HEK293 (cell line): Measurements from ENCODE around the gene GNAQ.

Source experiments
- CTCF ChIP-seq: fragments of 450-650 bp; formaldehyde crosslinking; IDR thresholded peaks from 2 replicates; pipeline ENCODE4 v1.5.1; 2016; ENCODE audit warnings: missing biosample characterization, missing genetic modification characterization
- YY1 ChIP-seq: fragments of 450-650 bp; formaldehyde crosslinking; IDR thresholded peaks from 2 replicates; pipeline ENCODE4 v1.5.1; 2018; ENCODE audit warnings: missing biosample characterization, missing genetic modification characterization
- ZNF140 ChIP-seq: fragments of 450-650 bp; formaldehyde crosslinking; IDR thresholded peaks from 2 replicates; pipeline ENCODE4 v1.5.1; 2016; ENCODE audit warnings: missing biosample characterization, missing genetic modification characterization
- ZNF23 ChIP-seq: fragments of 450-650 bp; formaldehyde crosslinking; IDR thresholded peaks from 2 replicates; pipeline ENCODE4 v1.5.1; 2016; ENCODE audit warnings: missing biosample characterization, missing genetic modification characterization, borderline replicate concordance
- ZNF580 ChIP-seq: fragments of 450-650 bp; formaldehyde crosslinking; IDR thresholded peaks from 2 replicates; pipeline ENCODE4 v1.5.1; 2016; ENCODE audit warnings: missing biosample characterization, missing genetic modification characterization
- ZNF76 ChIP-seq: fragments of 450-650 bp; formaldehyde crosslinking; IDR thresholded peaks from 2 replicates; pipeline ENCODE4; 2016; ENCODE audit warnings: low read depth, missing biosample characterization, missing genetic modification characterization, borderline replicate concordance
- TF ChIP-seq, protein P1 (sequence below): fragments of 450-650 bp; formaldehyde crosslinking; IDR thresholded peaks from 2 replicates; pipeline ENCODE4 v1.5.1; 2016; ENCODE audit warnings: missing biosample characterization, missing genetic modification characterization
- TF ChIP-seq, protein P2 (sequence below): fragments of 450-650 bp; formaldehyde crosslinking; IDR thresholded peaks from 2 replicates; pipeline ENCODE4 v1.5.1; 2016; ENCODE audit warnings: missing biosample characterization, missing genetic modification characterization, borderline replicate concordance
- TF ChIP-seq, protein P3 (sequence below): fragments of 450-650 bp; formaldehyde crosslinking; IDR thresholded peaks from 2 replicates; pipeline ENCODE4 v1.5.1; 2016; ENCODE audit warnings: missing biosample characterization, missing genetic modification characterization

DNA sequence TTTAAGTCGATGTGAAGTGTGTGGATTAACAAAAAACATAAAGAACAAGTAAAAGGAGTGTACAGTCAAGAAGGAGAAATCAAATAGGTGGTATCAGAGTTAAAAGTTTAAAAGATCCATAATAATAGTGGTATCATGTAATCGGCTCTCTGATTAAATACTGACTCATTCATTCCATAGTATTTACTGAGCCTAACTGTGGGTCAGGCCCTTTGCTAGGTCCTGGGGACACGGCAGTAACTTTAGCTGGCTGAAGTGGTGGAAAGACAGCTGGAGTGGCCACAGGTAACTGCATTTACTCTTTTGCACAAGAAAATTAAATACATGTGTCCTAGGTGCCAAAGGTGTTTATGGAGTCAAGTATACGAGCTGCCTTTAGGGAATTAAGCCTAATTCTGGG, 124.0 kb downstream of the GNAQ start:
- TF ChIP-seq, protein P1, sequence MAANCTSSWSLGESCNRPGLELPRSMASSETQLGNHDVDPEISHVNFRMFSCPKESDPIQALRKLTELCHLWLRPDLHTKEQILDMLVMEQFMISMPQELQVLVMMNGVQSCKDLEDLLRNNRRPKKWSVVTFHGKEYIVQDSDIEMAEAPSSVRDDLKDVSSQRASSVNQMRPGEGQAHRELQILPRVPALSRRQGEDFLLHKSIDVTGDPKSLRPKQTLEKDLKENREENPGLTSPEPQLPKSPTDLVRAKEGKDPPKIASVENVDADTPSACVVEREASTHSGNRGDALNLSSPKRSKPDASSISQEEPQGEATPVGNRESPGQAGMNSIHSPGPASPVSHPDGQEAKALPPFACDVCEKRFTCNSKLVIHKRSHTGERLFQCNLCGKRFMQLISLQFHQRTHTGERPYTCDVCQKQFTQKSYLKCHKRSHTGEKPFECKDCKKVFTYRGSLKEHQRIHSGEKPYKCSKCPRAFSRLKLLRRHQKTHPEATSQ: no peak
- TF ChIP-seq YY1 (no peak), ZNF140 (tag by site-specific recombination) (no peak), ZNF23 (no peak), CTCF (tag by site-specific recombination) (no peak), ZNF580 (tag by site-specific recombination) (no peak), ZNF76 (no peak)
- TF ChIP-seq, protein P2, sequence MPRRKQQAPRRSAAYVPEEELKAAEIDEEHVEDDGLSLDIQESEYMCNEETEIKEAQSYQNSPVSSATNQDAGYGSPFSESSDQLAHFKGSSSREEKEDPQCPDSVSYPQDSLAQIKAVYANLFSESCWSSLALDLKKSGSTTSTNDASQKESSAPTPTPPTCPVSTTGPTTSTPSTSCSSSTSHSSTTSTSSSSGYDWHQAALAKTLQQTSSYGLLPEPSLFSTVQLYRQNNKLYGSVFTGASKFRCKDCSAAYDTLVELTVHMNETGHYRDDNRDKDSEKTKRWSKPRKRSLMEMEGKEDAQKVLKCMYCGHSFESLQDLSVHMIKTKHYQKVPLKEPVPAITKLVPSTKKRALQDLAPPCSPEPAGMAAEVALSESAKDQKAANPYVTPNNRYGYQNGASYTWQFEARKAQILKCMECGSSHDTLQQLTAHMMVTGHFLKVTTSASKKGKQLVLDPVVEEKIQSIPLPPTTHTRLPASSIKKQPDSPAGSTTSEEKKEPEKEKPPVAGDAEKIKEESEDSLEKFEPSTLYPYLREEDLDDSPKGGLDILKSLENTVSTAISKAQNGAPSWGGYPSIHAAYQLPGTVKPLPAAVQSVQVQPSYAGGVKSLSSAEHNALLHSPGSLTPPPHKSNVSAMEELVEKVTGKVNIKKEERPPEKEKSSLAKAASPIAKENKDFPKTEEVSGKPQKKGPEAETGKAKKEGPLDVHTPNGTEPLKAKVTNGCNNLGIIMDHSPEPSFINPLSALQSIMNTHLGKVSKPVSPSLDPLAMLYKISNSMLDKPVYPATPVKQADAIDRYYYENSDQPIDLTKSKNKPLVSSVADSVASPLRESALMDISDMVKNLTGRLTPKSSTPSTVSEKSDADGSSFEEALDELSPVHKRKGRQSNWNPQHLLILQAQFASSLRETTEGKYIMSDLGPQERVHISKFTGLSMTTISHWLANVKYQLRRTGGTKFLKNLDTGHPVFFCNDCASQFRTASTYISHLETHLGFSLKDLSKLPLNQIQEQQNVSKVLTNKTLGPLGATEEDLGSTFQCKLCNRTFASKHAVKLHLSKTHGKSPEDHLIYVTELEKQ (tag by site-specific recombination): no peak
- TF ChIP-seq, protein P3, sequence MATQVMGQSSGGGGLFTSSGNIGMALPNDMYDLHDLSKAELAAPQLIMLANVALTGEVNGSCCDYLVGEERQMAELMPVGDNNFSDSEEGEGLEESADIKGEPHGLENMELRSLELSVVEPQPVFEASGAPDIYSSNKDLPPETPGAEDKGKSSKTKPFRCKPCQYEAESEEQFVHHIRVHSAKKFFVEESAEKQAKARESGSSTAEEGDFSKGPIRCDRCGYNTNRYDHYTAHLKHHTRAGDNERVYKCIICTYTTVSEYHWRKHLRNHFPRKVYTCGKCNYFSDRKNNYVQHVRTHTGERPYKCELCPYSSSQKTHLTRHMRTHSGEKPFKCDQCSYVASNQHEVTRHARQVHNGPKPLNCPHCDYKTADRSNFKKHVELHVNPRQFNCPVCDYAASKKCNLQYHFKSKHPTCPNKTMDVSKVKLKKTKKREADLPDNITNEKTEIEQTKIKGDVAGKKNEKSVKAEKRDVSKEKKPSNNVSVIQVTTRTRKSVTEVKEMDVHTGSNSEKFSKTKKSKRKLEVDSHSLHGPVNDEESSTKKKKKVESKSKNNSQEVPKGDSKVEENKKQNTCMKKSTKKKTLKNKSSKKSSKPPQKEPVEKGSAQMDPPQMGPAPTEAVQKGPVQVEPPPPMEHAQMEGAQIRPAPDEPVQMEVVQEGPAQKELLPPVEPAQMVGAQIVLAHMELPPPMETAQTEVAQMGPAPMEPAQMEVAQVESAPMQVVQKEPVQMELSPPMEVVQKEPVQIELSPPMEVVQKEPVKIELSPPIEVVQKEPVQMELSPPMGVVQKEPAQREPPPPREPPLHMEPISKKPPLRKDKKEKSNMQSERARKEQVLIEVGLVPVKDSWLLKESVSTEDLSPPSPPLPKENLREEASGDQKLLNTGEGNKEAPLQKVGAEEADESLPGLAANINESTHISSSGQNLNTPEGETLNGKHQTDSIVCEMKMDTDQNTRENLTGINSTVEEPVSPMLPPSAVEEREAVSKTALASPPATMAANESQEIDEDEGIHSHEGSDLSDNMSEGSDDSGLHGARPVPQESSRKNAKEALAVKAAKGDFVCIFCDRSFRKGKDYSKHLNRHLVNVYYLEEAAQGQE (tag by site-specific recombination): no peak
